ENCODE results near the gene NBEAL2.

Gene NBEAL2

GRCh38 chr3:46946416-46946815, 33.0 kb upstream of the NBEAL2 start:
- no peak for DNase-seq (ENCODE audit: low spot score)

GRCh38 chr3:46946856-46947545, 32.5 kb upstream of the NBEAL2 start:
- peak; percentile 78 for DNase-seq (ENCODE audit: low spot score)

- DNase-seq (ENCODE audit: low spot score) = no peak
Observed at GRCh38 chr3:46947546-46947901, 31.9 kb upstream of the NBEAL2 start.

- DNase-seq (ENCODE audit: low spot score) = peak; percentile 75
Observed at GRCh38 chr3:46947981-46948791, 31.3 kb upstream of the NBEAL2 start.

- no peak for DNase-seq (ENCODE audit: low spot score)
Observed at GRCh38 chr3:46948830-46949671, 30.4 kb upstream of the NBEAL2 start.

GRCh38 chr3:46950177-46950576, 29.3 kb upstream of the NBEAL2 start:
- DNase-seq (ENCODE audit: low spot score) = no peak

GRCh38 chr3:46950650-46951241, 28.7 kb upstream of the NBEAL2 start:
- no peak for DNase-seq (ENCODE audit: low spot score)

- no peak for DNase-seq (ENCODE audit: low spot score)
Observed at GRCh38 chr3:46952813-46953212, 26.7 kb upstream of the NBEAL2 start.

- peak; percentile 18 for DNase-seq (ENCODE audit: low spot score)
Observed at GRCh38 chr3:46953234-46954010, 26.0 kb upstream of the NBEAL2 start.

- DNase-seq (ENCODE audit: low spot score) = no peak
Observed at GRCh38 chr3:46954178-46954577, 25.3 kb upstream of the NBEAL2 start.

GRCh38 chr3:46955157-46955556, 24.3 kb upstream of the NBEAL2 start:
- no peak for DNase-seq (ENCODE audit: low spot score)

- no peak for DNase-seq (ENCODE audit: low spot score)
Observed at GRCh38 chr3:46955801-46956259, 23.6 kb upstream of the NBEAL2 start.

GRCh38 chr3:46957092-46957820, 22.2 kb upstream of the NBEAL2 start:
- no peak for DNase-seq (ENCODE audit: low spot score)

- DNase-seq (ENCODE audit: low spot score) = no peak
Observed at GRCh38 chr3:46958467-46959160, 20.9 kb upstream of the NBEAL2 start.

- DNase-seq (ENCODE audit: low spot score) = no peak
Observed at GRCh38 chr3:46959161-46959511, 20.3 kb upstream of the NBEAL2 start.

GRCh38 chr3:46960081-46960701, 19.3 kb upstream of the NBEAL2 start:
- DNase-seq (ENCODE audit: low spot score) = no peak

GRCh38 chr3:46960835-46961234, 18.6 kb upstream of the NBEAL2 start:
- DNase-seq (ENCODE audit: low spot score) = no peak

GRCh38 chr3:46962427-46962826, 17.0 kb upstream of the NBEAL2 start:
- DNase-seq (ENCODE audit: low spot score) = no peak

GRCh38 chr3:46962990-46963389, 16.5 kb upstream of the NBEAL2 start:
- DNase-seq (ENCODE audit: low spot score) = no peak
